ENCODE data around the gene ABCG1.

- TF ChIP-seq GATA3 (IDR thresholded peaks at IDR 0.05; ENCODE audit: low read depth, low read length) = no peak
- no peak for TF ChIP-seq GATA2 (IDR thresholded peaks at IDR 0.05; ENCODE audit: low read depth, low read length)
Observed at GRCh38 chr21:42263591-42264131, 44.7 kb downstream of the ABCG1 start.
